HEK293 (cell line): Measurements from ENCODE around the gene MGAT2.

Source experiments
- BCL11A ChIP-seq: fragments of 450-650 bp; formaldehyde crosslinking; IDR thresholded peaks from 2 replicates; pipeline ENCODE4 v1.5.1; 2016; ENCODE audit warnings: low read depth, missing biosample characterization, missing genetic modification characterization
- FEZF1 ChIP-seq: fragments of 450-650 bp; formaldehyde crosslinking; IDR thresholded peaks from 2 replicates; pipeline ENCODE4 v1.5.1; 2016; ENCODE audit warnings: missing biosample characterization, missing genetic modification characterization
- MEIS1 ChIP-seq: sonication (generic); formaldehyde crosslinking; IDR thresholded peaks from 2 replicates; pipeline ENCODE4 v1.8.1; 2022; ENCODE audit warnings: missing genetic modification reagents, mild to moderate bottlenecking, borderline replicate concordance
- SCRT1 ChIP-seq: fragments of 450-650 bp; formaldehyde crosslinking; IDR thresholded peaks from 2 replicates; pipeline ENCODE4 v1.5.1; 2016; ENCODE audit warnings: missing biosample characterization, missing genetic modification characterization, borderline replicate concordance
- SP3 ChIP-seq: fragments of 450-650 bp; formaldehyde crosslinking; IDR thresholded peaks from 2 replicates; pipeline ENCODE4 v1.5.1; 2016; ENCODE audit warnings: missing biosample characterization, missing genetic modification characterization
- WT1 ChIP-seq: fragments of 450-650 bp; formaldehyde crosslinking; IDR thresholded peaks from 2 replicates; pipeline ENCODE4 v1.5.1; 2016; ENCODE audit warnings: missing biosample characterization, missing genetic modification characterization
- YY1 ChIP-seq: fragments of 450-650 bp; formaldehyde crosslinking; IDR thresholded peaks from 2 replicates; pipeline ENCODE4 v1.5.1; 2018; ENCODE audit warnings: missing biosample characterization, missing genetic modification characterization
- ZBTB26 ChIP-seq: fragments of 450-650 bp; formaldehyde crosslinking; optimal IDR thresholded peaks from 2 replicates; pipeline ENCODE3; 2016; ENCODE audit warnings: missing biosample characterization, mild to moderate bottlenecking, missing genetic modification characterization
- ZBTB48 ChIP-seq: fragments of 450-650 bp; formaldehyde crosslinking; IDR thresholded peaks from 2 replicates; pipeline ENCODE4 v1.5.1; 2016; ENCODE audit warnings: missing biosample characterization, missing genetic modification characterization
- ZBTB8A ChIP-seq: fragments of 450-650 bp; formaldehyde crosslinking; IDR thresholded peaks from 2 replicates; pipeline ENCODE4 v1.5.1; 2016; ENCODE audit warnings: missing biosample characterization, missing genetic modification characterization
- ZNF184 ChIP-seq: fragments of 450-650 bp; IDR thresholded peaks from 2 replicates; pipeline ENCODE4 v1.5.1; 2018; ENCODE audit warnings: missing biosample characterization, mild to moderate bottlenecking, missing genetic modification characterization
- ZNF202 ChIP-seq: fragments of 450-650 bp; formaldehyde crosslinking; IDR thresholded peaks from 2 replicates; pipeline ENCODE4 v1.5.1; 2016; ENCODE audit warnings: missing biosample characterization, missing genetic modification characterization, borderline replicate concordance
- ZNF280C ChIP-seq: fragments of 450-650 bp; formaldehyde crosslinking; IDR thresholded peaks from 2 replicates; pipeline ENCODE4 v1.5.1; 2016; ENCODE audit warnings: missing biosample characterization, missing genetic modification characterization
- ZNF302 ChIP-seq: fragments of 450-650 bp; formaldehyde crosslinking; IDR thresholded peaks from 2 replicates; pipeline ENCODE4 v1.5.1; 2016; ENCODE audit warnings: missing biosample characterization, missing genetic modification characterization, low read depth
- ZNF416 ChIP-seq: fragments of 450-650 bp; formaldehyde crosslinking; IDR thresholded peaks from 2 replicates; pipeline ENCODE4 v1.5.1; 2016; ENCODE audit warnings: missing biosample characterization, missing genetic modification characterization
- ZNF488 ChIP-seq: fragments of 450-650 bp; formaldehyde crosslinking; IDR thresholded peaks from 2 replicates; pipeline ENCODE4 v1.5.1; 2016; ENCODE audit warnings: missing biosample characterization, missing genetic modification characterization
- ZNF501 ChIP-seq: fragments of 450-650 bp; formaldehyde crosslinking; IDR thresholded peaks from 2 replicates; pipeline ENCODE4 v1.5.1; 2016; ENCODE audit warnings: missing biosample characterization, missing genetic modification characterization
- ZNF529 ChIP-seq: fragments of 450-650 bp; formaldehyde crosslinking; IDR thresholded peaks from 2 replicates; pipeline ENCODE4 v1.5.1; 2017; ENCODE audit warnings: missing genetic modification characterization, missing biosample characterization; ENCODE audit not compliant: insufficient replicate concordance
- ZNF747 ChIP-seq: fragments of 450-650 bp; formaldehyde crosslinking; IDR thresholded peaks from 2 replicates; pipeline ENCODE4 v1.5.1; 2016; ENCODE audit warnings: missing biosample characterization, missing genetic modification characterization
- ZNF777 ChIP-seq: fragments of 450-650 bp; formaldehyde crosslinking; IDR thresholded peaks from 2 replicates; pipeline ENCODE4 v1.5.1; 2017; ENCODE audit warnings: missing biosample characterization, missing genetic modification characterization, borderline replicate concordance
- ZNF843 ChIP-seq: fragments of 450-650 bp; formaldehyde crosslinking; IDR thresholded peaks from 2 replicates; pipeline ENCODE4 v1.5.1; 2016; ENCODE audit warnings: missing biosample characterization, missing genetic modification characterization
- TF ChIP-seq, protein P1 (sequence below): fragments of 450-650 bp; formaldehyde crosslinking; IDR thresholded peaks from 2 replicates; pipeline ENCODE4 v1.5.1; 2016; ENCODE audit warnings: missing biosample characterization, missing genetic modification characterization
- TF ChIP-seq, protein P2 (sequence below): fragments of 450-650 bp; formaldehyde crosslinking; IDR thresholded peaks from 2 replicates; pipeline ENCODE4 v1.5.1; 2016; ENCODE audit warnings: missing biosample characterization, missing genetic modification characterization, low read depth
- TF ChIP-seq, protein P3 (sequence below): IDR thresholded peaks from 2 replicates; pipeline ENCODE4 v1.6.1; 2011; ENCODE audit warnings: mild to moderate bottlenecking, low read depth, low read length, borderline replicate concordance
- TF ChIP-seq, protein P4 (sequence below): fragments of 450-650 bp; formaldehyde crosslinking; IDR thresholded peaks from 2 replicates; pipeline ENCODE4 v1.5.1; 2016; ENCODE audit warnings: missing biosample characterization, missing genetic modification characterization

MGAT2 gene

GRCh38 chr14:49633640-49634546, 13.3 kb downstream of the MGAT2 start (continued):
- TF ChIP-seq ZBTB26 (tag by site-specific recombination) = peak; percentile 72
- no peak for TF ChIP-seq MEIS1 (CRISPR knock-in tag)
- TF ChIP-seq, protein P1, sequence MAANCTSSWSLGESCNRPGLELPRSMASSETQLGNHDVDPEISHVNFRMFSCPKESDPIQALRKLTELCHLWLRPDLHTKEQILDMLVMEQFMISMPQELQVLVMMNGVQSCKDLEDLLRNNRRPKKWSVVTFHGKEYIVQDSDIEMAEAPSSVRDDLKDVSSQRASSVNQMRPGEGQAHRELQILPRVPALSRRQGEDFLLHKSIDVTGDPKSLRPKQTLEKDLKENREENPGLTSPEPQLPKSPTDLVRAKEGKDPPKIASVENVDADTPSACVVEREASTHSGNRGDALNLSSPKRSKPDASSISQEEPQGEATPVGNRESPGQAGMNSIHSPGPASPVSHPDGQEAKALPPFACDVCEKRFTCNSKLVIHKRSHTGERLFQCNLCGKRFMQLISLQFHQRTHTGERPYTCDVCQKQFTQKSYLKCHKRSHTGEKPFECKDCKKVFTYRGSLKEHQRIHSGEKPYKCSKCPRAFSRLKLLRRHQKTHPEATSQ (tag by site-specific recombination) = peak; percentile 68; the same call in 1 of the 2 replicates
- TF ChIP-seq, protein P2, sequence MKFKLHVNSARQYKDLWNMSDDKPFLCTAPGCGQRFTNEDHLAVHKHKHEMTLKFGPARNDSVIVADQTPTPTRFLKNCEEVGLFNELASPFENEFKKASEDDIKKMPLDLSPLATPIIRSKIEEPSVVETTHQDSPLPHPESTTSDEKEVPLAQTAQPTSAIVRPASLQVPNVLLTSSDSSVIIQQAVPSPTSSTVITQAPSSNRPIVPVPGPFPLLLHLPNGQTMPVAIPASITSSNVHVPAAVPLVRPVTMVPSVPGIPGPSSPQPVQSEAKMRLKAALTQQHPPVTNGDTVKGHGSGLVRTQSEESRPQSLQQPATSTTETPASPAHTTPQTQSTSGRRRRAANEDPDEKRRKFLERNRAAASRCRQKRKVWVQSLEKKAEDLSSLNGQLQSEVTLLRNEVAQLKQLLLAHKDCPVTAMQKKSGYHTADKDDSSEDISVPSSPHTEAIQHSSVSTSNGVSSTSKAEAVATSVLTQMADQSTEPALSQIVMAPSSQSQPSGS = no peak
- peak; percentile 80 for TF ChIP-seq ZNF501 (tag by site-specific recombination)
- peak; percentile 67; the same call in 1 of the 2 replicates for TF ChIP-seq ZBTB48 (tag by site-specific recombination)
- no peak for TF ChIP-seq ZNF488
- TF ChIP-seq ZNF302 (tag by site-specific recombination) = no peak
- no peak for TF ChIP-seq ZNF747
- no peak for TF ChIP-seq ZNF416
- 0 out of 2 replicates have a peak, but pooled peaks have one; percentile 30 for TF ChIP-seq WT1 (tag by site-specific recombination)
- TF ChIP-seq ZNF777 = no peak
- TF ChIP-seq ZNF280C = no peak
- TF ChIP-seq SCRT1 (tag by site-specific recombination) = peak; percentile 54; the same call in 1 of the 2 replicates
- no peak for TF ChIP-seq ZNF202 (tag by site-specific recombination)
- TF ChIP-seq, protein P3, sequence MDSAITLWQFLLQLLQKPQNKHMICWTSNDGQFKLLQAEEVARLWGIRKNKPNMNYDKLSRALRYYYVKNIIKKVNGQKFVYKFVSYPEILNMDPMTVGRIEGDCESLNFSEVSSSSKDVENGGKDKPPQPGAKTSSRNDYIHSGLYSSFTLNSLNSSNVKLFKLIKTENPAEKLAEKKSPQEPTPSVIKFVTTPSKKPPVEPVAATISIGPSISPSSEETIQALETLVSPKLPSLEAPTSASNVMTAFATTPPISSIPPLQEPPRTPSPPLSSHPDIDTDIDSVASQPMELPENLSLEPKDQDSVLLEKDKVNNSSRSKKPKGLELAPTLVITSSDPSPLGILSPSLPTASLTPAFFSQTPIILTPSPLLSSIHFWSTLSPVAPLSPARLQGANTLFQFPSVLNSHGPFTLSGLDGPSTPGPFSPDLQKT = no peak; the same call in 1 of the 2 replicates
- TF ChIP-seq, protein P4, sequence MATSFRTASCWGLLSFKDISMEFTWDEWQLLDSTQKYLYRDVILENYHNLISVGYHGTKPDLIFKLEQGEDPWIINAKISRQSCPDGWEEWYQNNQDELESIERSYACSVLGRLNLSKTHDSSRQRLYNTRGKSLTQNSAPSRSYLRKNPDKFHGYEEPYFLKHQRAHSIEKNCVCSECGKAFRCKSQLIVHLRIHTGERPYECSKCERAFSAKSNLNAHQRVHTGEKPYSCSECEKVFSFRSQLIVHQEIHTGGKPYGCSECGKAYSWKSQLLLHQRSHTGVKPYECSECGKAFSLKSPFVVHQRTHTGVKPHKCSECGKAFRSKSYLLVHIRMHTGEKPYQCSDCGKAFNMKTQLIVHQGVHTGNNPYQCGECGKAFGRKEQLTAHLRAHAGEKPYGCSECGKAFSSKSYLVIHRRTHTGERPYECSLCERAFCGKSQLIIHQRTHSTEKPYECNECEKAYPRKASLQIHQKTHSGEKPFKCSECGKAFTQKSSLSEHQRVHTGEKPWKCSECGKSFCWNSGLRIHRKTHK (tag by site-specific recombination) = no peak
- no peak for TF ChIP-seq BCL11A
- peak; percentile 63 for TF ChIP-seq ZBTB8A (tag by site-specific recombination)
- TF ChIP-seq SP3 (tag by site-specific recombination) = peak; percentile 74
- no peak for TF ChIP-seq FEZF1 (tag by site-specific recombination)
- TF ChIP-seq ZNF184 = 0 out of 2 replicates have a peak, but pooled peaks have one; percentile 47
- 0 out of 2 replicates have a peak, but pooled peaks have one; percentile 16 for TF ChIP-seq ZNF843 (tag by site-specific recombination)
- TF ChIP-seq ZNF529 (tag by site-specific recombination) = no peak
- TF ChIP-seq YY1 (tag by site-specific recombination) = peak; percentile 56; the same call in 1 of the 2 replicates
